PC-3 (cell line): ENCODE data around the gene ZWILCH.
"Not testable (repeated sequence)": the region's sequence is repeated elsewhere in the genome, so short reads cannot be mapped to it uniquely, and the experiment has no call there.

Experiments used
- CTCF ChIP-seq: fragments of 300-600 bp; sonication (generic); conservative IDR thresholded peaks from 2 replicates; pipeline ENCODE4 v1.5.1; 2017; ENCODE audit warnings: antibody characterized with exemption, low read depth, mild to moderate bottlenecking, low read length
- EZH2 ChIP-seq: fragments of 300-600 bp; sonication (generic); IDR thresholded peaks from one replicate; pipeline ENCODE4 v1.6.1; 2017; ENCODE audit warnings: antibody characterized with exemption, mild to moderate bottlenecking, low read length; ENCODE audit not compliant: unreplicated experiment
- EZH2phosphoT487 ChIP-seq: fragments of 300-600 bp; sonication (generic); IDR thresholded peaks from 2 replicates; pipeline ENCODE4 v1.6.1; 2018; ENCODE audit warnings: mild to moderate bottlenecking, antibody characterized with exemption, low read length, borderline replicate concordance

- not testable (repeated sequence) for TF ChIP-seq CTCF, EZH2, EZH2phosphoT487
Observed at GRCh38 chr15:66465294-66465693, 39.8 kb upstream of the ZWILCH start.
